SK-N-DZ (cell line): ENCODE data around the gene KDM5D. TPM values are rescaled to one million over a fixed set of nuclear protein-coding genes. Genes with fewer than 3 reads are reported as not detected.

Source experiments
- DNase-seq: peaks from one replicate; pipeline ENCODE4 v3.0.0-alpha.2; 2015; ENCODE audit warnings: low spot score
- polyA plus RNA-seq, 2 experiments: library from polyadenylated mRNA; depleted of rRNA; stranded (reverse); fragments of >200 nt; gene quantifications; 2 replicates each; pipeline ENCODE4 v1.2.3, GENCODE V29; 2014

The KDM5D gene
- not detected in 2 replicates for polyA plus RNA-seq (2014; cell fraction: cytosol; rRNA removed)
- polyA plus RNA-seq (2014; cell fraction: nucleus; rRNA removed), result not detected in 2 replicates

DNA sequence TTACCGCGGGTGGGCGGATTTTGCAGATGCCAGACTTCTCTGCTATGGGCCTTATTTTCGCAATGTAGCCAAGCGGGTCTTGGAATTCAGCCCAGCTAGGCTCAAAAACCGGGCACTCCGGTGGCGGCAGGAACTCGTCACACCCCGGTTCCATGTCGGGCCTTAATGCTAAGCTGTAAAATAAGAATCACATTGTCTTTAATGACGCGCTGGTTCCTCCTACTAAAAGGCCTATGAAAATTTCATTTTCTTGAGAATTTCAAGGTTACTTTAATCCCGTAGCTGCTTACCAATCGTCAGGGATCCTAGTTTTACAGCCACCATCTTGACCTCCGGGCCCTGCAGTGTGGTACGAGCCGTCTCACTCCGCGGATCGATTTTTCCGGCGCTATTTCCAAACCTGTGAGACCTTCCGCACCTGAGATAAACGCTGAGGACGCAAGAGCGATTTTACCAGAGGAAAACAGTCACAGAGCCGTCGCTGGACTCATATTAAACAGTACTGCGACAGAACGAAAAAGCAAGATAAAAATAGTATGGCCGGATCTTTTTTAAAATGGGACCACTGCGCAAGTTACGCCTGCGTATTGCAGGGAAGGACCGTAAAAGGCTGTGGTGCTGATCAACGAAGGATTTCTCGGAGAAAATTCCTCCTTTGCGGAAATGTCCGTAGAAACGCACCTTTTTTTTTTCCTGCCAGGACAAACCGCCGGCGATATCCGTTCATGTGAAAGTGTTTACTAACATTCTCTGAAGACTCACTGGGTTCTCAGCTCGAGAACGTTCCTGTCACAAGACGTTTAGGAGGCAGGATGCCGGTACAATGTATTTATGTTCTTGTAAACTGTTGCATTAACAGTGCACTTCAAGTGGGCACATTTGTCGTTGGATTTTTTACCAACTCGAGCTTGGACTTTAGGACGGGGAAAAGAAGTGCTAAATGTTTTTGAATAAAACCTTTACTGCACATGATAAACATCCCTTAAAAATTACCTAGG lies at the start of gene KDM5D:
Gene KDM5D (minus strand): TSS at position 346 of the 998 bp plus-strand sequence. CDS start 192 bp downstream, at position 154.
- no peak for DNase-seq

DNA sequence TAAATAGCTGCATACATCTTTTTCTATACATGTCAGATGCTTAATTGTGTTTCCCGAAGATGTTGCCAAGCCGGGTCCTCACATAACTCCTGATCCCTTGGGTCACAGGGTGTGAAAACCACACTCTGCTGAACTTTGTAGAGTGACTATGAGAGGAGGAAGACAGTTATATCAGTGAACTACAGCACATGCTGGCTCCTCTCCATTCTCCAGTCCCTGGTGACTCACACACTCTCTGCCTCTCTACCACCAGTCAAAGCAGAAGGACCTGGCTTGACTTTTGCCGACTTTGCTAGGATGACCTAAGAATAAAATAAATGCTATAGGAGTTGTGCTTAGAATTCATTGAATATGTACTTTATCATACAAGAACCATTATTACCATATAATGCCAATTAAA lies 23.8 kb upstream of the KDM5D start:
- DNase-seq, result no peak

DNA sequence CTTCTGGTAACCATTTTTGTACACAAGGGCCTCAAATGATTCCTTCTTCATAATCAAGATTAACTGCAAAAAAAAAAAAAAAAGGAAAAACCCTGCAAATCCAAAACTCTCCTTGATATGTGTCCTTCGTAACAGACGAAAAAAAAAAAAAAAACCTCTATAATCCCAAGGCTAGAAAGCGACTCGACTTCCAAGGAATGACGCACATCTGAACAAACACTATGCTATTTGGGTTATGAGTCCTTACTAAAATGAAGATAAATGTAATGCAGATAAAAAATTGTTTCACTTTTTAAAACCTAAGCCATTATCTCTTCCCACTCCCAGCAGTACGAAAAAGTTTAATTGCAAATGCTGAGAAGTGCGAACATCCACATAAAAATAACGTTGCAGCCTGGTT lies 1.2 kb downstream of the KDM5D start:
- no peak for DNase-seq

DNA sequence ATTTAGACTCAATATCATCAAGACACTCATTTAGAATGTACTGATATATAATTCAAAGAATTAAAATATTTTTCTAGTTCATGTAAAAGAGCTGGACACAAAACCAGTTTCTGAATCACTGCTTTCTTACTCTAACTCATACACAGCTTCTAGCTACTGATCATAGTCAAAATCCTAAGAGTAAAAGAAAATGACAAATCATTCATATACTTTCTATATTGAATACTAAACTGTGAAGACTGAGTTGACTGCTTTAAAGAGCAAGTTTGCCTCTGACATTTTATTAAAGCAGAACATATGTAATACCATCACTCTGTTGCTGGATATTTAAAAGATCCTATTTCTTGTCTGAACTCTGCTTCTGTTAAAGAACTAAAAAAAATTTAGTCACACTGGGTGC lies 2.4 kb downstream of the KDM5D start:
- no peak for DNase-seq

DNA sequence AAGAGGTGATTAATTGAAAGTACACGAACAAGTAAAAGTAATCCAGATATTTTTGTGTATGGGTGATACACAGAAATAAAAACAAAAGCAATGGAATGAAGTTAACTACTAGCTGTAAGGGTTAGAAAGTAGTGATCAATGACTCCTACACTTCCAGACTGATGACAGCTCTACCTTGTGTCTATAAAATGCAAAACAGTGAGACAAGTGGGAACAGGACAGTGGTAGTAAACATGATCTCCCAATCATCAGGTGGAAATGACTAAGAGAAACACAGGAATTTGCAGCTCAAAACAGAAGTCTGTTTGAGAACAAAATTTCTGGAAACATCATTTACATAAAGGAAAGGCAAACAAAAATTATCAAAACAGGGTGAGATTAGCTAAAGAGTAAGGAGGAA lies 10.1 kb downstream of the KDM5D start:
- DNase-seq, result no peak

DNA sequence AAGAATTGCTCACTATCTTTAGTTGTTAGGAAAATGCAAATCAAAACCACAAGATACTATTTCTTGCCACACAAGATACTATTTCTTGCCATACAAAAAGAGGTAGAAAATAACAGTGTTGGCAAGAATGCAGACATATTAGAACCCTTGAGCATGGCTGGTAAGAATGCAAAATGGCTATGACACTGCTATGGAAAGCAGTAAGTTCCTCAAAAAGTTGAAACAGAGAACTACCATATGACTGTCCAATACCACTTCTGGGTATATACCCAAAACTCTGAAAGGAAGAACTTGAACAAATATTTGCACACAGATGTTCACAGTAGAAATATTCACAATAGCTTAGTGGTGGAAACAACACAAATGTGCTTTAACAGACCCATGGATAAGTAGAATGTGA lies 26.6 kb downstream of the KDM5D start:
- no peak for DNase-seq

DNA sequence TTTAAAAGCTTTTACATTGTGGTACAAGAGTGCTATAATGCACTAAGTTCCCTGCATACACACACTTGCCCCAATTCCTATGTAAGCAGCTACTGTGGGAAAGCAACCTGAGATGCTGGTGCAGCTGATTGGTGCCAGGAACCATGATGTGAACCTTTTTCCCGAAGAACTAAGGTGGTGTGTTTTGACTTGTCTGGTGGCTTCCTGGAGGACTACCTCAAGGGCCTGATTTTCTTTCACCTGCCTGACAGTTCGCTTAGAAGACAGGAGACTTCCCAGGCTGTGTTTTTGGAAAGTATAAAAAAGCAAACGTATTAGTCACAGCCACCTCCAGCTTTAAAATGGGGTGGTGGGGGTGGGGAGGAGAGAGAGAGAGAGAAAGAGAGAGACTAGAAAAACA lies 27.4 kb downstream of the KDM5D start:
- no peak for DNase-seq

DNA sequence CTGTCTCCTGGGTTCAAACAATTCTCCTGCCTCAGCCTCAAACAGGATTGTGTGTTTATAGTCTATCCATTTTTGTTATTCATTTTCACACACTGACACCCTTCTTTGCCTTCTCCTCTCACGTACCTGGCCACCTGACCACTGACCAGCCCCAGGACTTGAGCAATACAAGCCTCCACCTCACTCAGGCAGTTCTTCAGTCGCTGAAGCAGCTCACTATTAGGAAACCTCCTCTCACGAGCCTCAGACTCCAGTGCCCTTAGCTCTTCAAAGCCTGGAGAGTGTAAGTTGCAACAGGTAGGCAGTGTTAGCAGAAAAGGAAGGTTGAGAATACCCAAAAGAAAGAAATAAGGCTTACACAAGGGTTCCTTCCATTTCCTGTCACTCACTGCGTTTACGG lies 29.3 kb downstream of the KDM5D start:
- no peak for DNase-seq

DNA sequence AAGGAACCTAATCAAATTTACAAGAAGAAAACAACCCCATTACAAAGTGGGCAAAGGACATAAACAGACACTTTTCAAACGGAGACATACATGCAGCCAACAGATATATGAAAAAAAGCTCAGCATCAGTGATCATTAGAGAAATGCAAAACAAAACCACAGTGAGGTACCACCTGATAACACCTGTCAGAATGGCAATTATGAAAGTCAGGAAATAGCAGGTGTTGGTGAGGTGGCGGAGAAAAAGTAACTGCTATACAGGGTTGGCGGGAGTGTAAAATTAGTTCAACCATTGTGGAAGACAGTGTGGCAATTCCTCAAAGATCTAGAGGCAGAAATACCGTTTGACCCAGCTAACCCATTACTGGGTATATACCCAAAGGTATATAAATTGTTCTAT lies 31.1 kb downstream of the KDM5D start:
- no peak for DNase-seq

DNA sequence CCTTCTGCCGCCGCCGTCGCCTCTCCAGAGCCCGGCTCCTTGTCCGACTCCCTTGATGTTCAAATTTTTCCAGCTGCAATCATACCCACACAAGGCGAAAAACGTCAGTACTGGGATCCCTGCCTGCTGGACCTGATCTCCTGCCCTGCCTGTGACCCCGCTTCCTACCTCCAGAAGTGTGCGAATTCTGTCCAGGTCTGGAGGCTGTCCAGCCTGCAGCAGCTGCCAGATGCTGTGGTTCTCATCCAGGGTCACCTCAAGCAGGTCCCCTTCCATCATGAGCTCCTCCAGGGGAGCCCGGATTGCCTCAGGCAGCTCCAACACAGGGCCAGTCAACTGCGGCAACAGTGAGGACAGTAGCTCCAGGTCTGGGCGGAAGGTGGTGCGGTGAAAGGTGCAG lies 38.3 kb downstream of the KDM5D start:
- no peak for DNase-seq

DNA sequence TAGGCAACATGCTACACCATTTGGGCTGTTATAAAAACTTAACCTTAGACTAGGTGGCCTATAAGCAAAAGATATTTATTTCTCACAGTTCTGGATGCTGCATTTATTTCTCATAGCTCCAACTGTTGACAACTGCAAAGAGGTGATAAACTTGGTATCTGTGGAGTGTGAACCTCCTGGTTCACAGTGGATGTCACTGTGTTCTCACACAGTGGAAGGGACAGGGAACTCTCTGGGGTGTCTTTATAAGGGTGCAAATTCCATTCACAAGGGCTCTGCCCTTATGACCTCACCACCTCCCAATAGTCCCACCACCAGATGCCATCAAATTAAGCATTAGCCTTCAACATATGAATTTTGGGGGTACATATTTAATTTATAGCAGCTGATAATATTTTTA lies 46.0 kb downstream of the KDM5D start:
- DNase-seq, result no peak

DNA sequence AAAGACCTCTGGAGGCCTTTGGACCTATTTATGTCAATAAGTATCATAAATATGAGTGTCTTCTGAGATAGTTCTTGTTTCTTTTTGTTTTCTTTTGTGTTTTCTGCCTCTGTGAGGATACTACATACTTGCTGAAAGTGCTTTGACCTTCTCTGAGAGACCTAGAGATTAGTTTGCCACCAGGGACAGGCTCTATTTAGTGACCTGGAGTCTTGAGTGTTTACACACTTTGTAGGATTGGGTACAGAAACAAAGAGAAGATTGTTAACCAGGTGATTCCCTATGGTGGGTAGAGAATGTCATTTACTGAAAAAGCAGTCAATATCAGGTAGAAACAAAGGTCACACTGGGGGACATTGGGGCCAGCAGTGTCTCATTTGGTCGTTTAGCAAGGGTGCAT lies 63.7 kb downstream of the KDM5D start:
- no peak for DNase-seq
